Effector memory CD8-positive, alpha-beta T cell (primary cell): Measurements from ENCODE around the gene RHOG.

Experiments
- ATAC-seq: fragments of 150-1000 bp; cut with Tn5 transposase; replicated peaks from 2 replicates; pipeline ENCODE4 v1.10.0; 2021; ENCODE audit warnings: mild to moderate bottlenecking, moderate library complexity
- DNase-seq, 3 experiments: peaks; one replicate each; pipeline ENCODE4 v3.0.0; 2021
- H3K27ac Mint-ChIP-seq, 2 donors: one replicate each; pipeline ENCODE4 v1.8.0; 2022; ENCODE audit warnings: mild to moderate bottlenecking in 2 of 2, mixed read lengths in 2 of 2, moderate library complexity in 2 of 2
- H3K27me3 Mint-ChIP-seq, 2 donors: one replicate each; pipeline ENCODE4 v1.8.0; 2022; ENCODE audit warnings: mixed read lengths in 2 of 2
- H3K36me3 Mint-ChIP-seq: one replicate; pipeline ENCODE4 v1.8.0; 2022; ENCODE audit warnings: mild to moderate bottlenecking, moderate library complexity, mixed read lengths; ENCODE audit not compliant: insufficient read depth
- H3K4me1 Mint-ChIP-seq, 2 donors: one replicate each; pipeline ENCODE4 v1.8.0; 2022; ENCODE audit warnings: low read depth in 2 of 2, mixed read lengths in 2 of 2
- H3K4me3 Mint-ChIP-seq, 2 donors: one replicate each; pipeline ENCODE4 v1.8.0; 2022; ENCODE audit warnings: mild to moderate bottlenecking in 2 of 2, mixed read lengths in 2 of 2, moderate library complexity in 2 of 2
- H3K9me3 Mint-ChIP-seq, 2 donors: one replicate each; pipeline ENCODE4 v1.8.0; 2022; ENCODE audit warnings: mixed read lengths in 2 of 2

The RHOG gene

DNA sequence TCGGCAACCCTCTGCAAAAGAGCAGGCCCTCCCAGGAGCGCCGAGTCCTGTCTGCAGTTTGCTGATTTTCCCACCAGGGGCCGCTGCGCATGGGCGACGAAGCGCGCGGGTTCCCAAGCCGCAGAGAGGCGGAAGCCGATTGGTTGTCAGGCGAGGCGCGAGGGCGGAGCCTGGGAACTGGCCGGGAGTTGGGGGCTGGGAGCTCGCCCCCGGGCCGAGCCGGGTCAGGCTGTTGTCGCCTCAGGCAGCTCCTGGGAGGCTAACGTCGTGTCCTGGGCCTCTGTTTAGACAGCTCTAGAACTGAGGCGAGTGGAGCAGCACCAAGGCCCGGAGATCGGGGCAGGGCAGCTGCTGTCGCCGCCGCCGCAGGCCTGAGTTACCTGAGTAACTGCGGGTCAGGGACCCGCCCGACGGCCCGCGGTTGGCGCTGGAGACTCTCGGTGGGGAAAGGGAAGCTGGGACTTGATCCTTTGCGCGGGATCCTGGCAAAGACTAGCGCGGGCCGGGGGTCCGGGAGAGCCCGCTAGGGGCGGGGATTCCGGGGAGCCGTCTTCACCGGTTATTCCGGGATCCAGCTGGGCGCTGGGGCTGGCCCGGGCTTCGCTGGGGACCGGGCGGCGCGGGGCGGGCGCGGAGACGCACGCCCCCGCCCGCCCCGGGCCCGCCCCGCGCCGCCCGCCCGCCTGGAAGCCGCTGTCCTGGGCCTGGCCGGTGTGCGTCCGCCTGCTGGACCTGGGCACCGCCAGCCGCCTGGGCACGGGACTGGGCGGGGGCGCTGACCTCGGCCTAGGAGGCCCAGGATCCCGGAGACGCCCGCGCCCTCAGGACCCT, 14.4 kb upstream of the RHOG start, which contains the start of gene STIM1:
TSS of gene STIM1 (plus strand) at position 688 of the 831 bp plus-strand sequence. CDS start 607 bp downstream, outside the sequence.
- H3K27ac Mint-ChIP-seq = peak within 1 kb of the TSS; percentile 96 to 99
- H3K27me3 Mint-ChIP-seq = no peaks in the 10 kb centered on the region
- H3K4me1 Mint-ChIP-seq = peaks cover 47 to 61% of the 10 kb centered on the region in 2 donors
- no peaks in the 10 kb centered on the region for H3K9me3 Mint-ChIP-seq
- peak within 1 kb of the TSS; percentile 98 to 99 for H3K4me3 Mint-ChIP-seq
- peaks cover 25% of the 10 kb centered on the region for H3K36me3 Mint-ChIP-seq
- ATAC-seq = peak; percentile 78
- peak; percentile 98 to 99 (median 99) for DNase-seq

DNA sequence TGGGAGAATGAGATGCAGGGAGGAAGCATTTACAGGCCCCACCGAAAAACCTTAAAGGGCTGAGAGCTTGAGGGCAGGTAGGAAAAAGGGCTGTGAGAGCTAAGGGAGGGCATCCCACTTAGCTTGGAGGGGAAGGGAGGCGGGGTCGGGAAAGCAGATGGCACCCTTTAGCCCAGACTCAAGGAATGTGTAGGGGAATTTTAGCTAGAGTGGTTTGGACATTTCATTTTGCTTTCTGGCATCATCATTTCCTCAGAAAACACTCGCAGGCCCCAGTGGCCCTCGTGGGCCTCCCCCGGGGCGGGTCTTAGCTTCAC, 13.9 kb upstream of the RHOG start:
- H3K4me1 Mint-ChIP-seq = peaks cover 45 to 55% of the 10 kb centered on the region in 2 donors
- H3K36me3 Mint-ChIP-seq = peaks cover 22% of the 10 kb centered on the region
- DNase-seq = peak in 1 of 3 experiments; percentile 55
- H3K27me3 Mint-ChIP-seq = no peaks in the 10 kb centered on the region
- no peak for ATAC-seq
- peak overlapping the region; percentile 96 to 99 for H3K27ac Mint-ChIP-seq
- peak overlapping the region; percentile 98 to 99 for H3K4me3 Mint-ChIP-seq
- no peaks in the 10 kb centered on the region for H3K9me3 Mint-ChIP-seq

DNA sequence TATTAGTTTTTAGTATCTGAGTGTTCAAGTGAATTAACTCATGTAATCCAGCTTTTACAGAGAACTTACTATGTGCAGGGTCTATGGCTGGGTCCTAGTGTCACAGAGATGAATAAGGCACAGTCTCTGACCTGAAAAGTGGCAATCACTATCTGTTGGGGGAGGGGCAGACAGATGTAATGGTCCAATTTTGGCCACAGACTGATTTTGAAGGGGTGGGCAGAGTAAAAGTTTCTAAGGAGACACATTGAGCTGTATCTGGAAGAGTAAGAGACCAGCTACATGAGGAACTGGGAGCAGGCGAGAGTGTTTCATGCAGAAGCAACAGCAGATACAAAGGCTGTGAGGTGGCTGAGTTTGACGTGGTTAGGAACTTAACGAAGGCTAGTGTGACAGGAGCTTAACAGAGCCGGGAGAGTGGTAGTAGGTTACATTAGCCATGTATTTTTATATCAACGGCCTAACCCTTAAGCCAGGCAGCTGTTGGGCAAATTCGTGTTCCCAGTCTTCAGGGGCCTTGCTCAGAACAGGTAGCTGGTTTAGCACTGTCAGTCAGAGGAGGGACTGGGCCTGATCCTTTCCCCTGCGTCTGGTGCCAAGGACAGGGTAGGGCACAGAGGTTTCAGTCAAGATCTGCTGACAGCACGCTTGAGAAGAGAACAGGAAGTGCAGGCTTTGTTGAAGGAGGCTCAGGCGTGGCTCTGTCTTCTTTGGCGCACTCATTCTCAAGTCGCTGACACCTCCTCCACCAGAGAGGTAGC, 13.3 kb upstream of the RHOG start:
- Mint-ChIP-seq H3K4me1 (peaks cover 44 to 55% of the 10 kb centered on the region in 2 donors), H3K27me3 (no peaks in the 10 kb centered on the region), H3K27ac (peak overlapping the region; percentile 96 to 99), H3K36me3 (peaks cover 21% of the 10 kb centered on the region), H3K9me3 (no peaks in the 10 kb centered on the region), H3K4me3 (peak overlapping the region; percentile 98 to 99)
- DNase-seq (peak in 2 of 3 experiments; percentile 58 to 67), ATAC-seq (peak; percentile 60)

DNA sequence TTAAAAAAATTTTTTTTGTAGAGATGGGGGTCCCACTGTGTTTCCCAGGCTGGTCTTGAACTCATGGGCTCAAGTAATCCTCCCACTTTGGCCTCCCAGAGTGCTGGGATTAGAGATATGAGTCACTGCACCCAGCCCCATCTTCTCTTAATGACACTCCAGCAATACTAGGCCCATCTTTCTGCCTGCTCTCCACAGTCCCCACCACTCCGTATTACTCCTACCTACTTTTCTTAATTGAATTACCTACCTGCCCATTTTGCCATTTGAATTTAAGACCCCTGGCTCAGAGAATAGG, 12.7 kb upstream of the RHOG start:
- no peaks in the 10 kb centered on the region for H3K9me3 Mint-ChIP-seq
- peak overlapping the region; percentile 98 to 99 for H3K4me3 Mint-ChIP-seq
- no peak for ATAC-seq
- H3K36me3 Mint-ChIP-seq = peaks cover 21% of the 10 kb centered on the region
- DNase-seq = no peak
- H3K27ac Mint-ChIP-seq = peak overlapping the region; percentile 96 to 99
- no peaks in the 10 kb centered on the region for H3K27me3 Mint-ChIP-seq
- peaks cover 41 to 52% of the 10 kb centered on the region in 2 donors for H3K4me1 Mint-ChIP-seq

DNA sequence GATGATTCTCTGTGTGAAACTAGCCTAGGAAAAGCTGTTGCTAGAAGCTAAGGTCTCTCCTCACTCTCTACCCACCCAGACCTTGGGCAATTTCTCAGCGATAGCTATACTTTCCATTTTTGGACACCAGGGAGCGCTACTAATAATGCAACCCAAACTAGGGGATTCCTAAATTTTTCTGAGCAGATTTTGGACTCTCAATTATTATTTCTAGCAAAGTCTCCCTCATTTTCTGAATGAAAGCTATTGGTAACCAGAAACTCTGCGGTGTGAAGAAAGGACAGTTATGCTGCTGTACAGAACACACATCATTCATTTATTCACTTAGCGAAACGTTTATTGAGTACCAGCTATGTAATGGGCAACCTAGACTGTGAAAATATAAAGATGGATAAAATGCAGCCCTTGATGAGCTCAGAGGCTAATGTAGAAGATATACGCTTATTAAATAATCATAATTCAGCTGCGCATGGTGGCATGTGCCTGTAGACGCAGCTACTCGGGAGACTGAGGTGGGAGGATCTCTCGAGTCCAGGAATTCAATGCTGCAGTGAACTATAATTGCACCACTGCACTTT, 8.6 kb upstream of the RHOG start:
- peak; percentile 83 for ATAC-seq
- no peak overlapping the region for H3K27ac Mint-ChIP-seq
- no peaks in the 10 kb centered on the region for H3K9me3 Mint-ChIP-seq
- H3K36me3 Mint-ChIP-seq = peaks cover 3% of the 10 kb centered on the region
- H3K4me3 Mint-ChIP-seq = no peak overlapping the region
- H3K4me1 Mint-ChIP-seq = peaks cover 15 to 27% of the 10 kb centered on the region in 2 donors
- no peaks in the 10 kb centered on the region for H3K27me3 Mint-ChIP-seq
- peak; percentile 62 to 70 (median 68) for DNase-seq

DNA sequence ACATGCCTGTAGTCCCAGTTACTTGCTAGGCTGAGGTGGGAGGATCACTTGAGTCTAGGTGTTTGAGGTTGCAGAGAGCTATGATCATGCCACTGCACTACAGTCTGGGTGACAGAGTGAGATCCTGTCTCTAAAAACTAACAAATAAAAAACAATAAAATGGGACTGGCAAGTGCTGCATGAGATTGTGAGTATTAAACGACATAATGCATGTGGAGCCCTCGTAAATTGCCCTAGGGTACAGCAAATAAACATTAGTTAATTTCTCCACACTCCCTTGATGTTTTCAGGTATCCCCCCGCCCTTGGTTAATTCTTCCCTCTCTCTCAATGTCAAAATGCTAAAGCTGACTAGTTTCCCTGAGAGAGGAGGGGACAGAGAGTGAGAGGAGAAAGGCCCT, 4.9 kb upstream of the RHOG start:
- DNase-seq = no peak
- Mint-ChIP-seq H3K27ac (no peak overlapping the region), H3K9me3 (no peaks in the 10 kb centered on the region), H3K4me1 (peaks cover 7 to 8% of the 10 kb centered on the region in 2 donors), H3K36me3 (peaks cover 18% of the 10 kb centered on the region), H3K4me3 (no peak overlapping the region), H3K27me3 (no peaks in the 10 kb centered on the region)
- no peak for ATAC-seq

DNA sequence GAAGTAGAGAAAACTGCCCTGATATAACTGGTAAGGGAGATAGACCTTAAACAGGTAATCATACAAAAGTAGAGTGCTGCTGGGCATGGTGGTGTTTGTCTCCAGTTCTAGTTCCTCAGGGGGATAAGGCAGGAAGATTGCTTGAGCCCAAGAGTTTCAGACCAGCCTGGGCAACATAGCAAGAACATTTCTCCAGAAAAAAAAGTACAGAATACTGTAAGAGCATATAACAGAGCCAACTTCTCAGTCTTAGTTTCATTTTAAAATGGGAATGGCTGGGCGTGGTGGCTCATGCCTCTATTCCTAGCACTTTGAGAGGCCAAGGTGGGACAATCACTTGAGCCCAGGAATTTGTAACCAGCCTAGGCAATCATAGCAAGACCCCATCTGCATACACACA, 4.5 kb upstream of the RHOG start:
- no peaks in the 10 kb centered on the region for H3K9me3 Mint-ChIP-seq
- no peaks in the 10 kb centered on the region for H3K27me3 Mint-ChIP-seq
- peaks cover 7 to 8% of the 10 kb centered on the region in 2 donors for H3K4me1 Mint-ChIP-seq
- no peak overlapping the region for H3K4me3 Mint-ChIP-seq
- no peak overlapping the region for H3K27ac Mint-ChIP-seq
- DNase-seq (no peak), ATAC-seq (no peak)
- peaks cover 23% of the 10 kb centered on the region for H3K36me3 Mint-ChIP-seq

DNA sequence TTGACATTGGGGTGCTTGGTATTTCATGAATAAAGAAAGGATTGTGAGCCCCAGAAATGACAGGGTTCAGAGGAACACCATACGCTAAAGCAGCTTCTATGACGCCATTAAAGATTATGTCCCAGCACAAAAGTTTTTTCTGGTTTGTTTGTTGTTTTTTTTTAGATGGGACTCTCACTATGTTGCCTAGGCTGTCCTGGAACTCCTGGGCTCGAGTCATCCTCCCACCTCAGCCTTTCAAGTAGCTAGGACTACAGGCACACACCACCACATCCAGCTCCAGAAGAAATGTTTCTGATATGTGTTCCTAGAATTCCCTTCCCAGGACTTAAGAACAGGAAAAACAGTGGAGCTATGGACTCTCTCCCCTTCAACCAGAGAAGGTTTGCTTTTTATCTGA, 2.6 kb upstream of the RHOG start:
- Mint-ChIP-seq H3K27me3 (no peaks in the 10 kb centered on the region), H3K27ac (peak overlapping the region in 1 of 2 donors; percentile 23), H3K4me1 (peaks cover 16 to 19% of the 10 kb centered on the region in 2 donors), H3K36me3 (peaks cover 39% of the 10 kb centered on the region), H3K9me3 (no peaks in the 10 kb centered on the region), H3K4me3 (no peak overlapping the region)
- DNase-seq (no peak), ATAC-seq (no peak)

DNA sequence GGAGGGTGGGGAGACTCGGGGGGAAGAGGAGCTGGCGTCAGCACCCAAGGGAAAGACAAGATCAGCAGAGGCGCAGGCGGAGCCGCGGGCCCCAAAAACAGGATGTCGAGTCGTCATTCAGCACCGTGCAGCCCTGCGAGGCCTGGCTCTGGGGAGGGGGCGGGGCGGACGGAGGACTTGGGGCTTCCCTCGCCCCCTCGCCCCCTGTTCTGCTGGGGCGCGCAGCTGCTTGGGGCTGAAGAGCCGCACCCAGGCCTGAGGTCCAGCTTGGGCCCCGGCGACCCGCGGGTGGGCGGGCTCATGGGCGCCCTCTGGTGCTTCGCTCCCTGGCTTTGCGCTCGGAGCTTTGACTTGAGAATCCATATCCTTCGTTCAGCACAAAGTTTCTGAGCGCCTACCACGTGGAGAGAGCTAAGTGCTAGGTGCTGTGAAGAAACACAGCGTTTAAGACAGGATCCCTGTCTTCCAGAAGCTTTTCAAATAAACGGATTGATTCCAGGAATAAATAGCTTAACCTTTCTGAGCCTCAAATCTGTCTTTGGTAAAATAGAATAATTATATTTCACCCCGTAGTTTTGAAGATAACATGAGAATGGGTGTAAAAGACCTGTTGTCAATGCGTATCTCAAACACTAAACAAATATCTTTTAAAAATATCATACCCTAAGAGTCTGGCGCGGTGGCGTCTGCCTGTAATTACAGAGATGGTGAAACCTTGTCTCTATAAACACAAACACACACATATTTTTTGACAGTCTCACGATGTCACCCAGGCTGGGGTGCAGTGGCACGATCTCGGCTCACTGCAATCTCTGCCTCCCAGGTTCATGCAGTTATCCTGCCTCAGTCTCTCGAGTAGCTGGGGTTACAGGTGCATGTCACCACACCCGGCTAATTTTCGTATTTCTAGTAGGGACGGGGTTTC, 929 bp upstream of the RHOG start:
- Mint-ChIP-seq H3K36me3 (peaks cover 49% of the 10 kb centered on the region), H3K9me3 (no peaks in the 10 kb centered on the region), H3K27ac (peak overlapping the region; percentile 94 to 95), H3K27me3 (no peaks in the 10 kb centered on the region), H3K4me1 (peaks cover 32 to 33% of the 10 kb centered on the region in 2 donors), H3K4me3 (peak overlapping the region; percentile 88)
- DNase-seq (peak; percentile 88 to 90 (median 88)), ATAC-seq (peak; percentile 74)

DNA sequence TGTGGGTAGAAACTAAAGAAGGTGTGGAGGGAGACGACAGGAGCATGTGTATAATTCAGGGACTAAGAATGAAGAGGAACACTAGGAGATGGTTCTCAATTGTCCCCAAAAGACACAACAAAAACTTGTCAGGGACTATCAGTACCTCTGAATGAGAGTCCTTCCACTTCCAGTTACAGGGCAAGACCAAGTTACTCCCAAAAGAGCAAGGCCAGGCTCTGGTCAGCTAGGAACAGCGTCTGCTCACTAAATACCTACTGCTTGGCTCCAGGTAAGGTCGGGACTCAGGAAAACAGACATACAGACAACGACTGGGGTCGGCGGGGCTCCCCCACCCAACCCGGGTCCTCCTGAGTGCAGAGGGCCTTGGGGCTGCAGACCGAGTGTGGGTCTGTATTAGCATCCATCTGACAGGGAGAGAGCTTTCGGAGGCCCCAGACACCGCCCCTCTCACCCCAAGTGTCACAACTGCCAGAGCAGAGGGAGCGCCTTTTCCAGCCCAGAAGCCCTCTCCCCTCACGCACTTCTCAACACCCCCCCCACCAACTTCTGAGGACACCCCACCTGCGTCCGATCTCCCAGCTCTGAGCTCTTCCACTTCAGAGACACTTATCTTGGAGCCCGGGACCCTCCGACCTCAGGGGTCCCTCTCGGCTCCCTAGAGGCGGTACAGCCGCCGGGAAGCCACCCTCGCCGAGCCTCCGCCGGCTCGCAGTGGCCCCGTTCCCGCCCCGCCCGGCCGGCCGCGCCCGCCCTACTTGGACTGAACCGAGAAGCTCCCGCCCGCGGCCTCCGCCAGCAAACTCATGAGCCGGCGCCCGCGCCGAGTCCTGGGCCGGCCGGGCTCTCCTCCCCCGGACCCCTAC, 522 bp downstream of the RHOG start:
- Mint-ChIP-seq H3K36me3 (peaks cover 59% of the 10 kb centered on the region), H3K27ac (peak overlapping the region; percentile 94 to 95), H3K27me3 (no peaks in the 10 kb centered on the region), H3K4me3 (peak overlapping the region; percentile 88), H3K9me3 (no peaks in the 10 kb centered on the region), H3K4me1 (peaks cover 38 to 46% of the 10 kb centered on the region in 2 donors)
- DNase-seq (peak in 1 of 3 experiments; percentile 22), ATAC-seq (no peak)

DNA sequence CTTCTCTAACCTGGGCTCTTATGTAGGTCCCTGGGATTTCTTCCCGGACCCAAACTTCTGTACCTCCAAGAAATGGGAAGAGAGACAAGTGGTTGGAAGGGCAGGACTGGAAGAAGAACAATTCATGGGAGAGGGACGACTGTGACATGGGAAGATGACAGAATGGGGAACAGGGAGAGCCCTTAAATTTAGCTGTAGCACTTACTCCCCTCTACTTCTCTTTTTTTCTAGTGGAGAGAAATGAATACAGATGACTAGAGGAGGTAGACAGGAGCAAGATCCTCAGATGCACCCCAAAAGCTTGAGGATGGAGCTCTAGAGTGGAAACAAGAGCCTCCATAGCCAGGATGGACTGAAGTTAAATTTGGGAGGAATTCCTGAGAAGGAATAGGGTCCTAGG, 2.3 kb downstream of the RHOG start:
- Mint-ChIP-seq H3K4me1 (peaks cover 56 to 63% of the 10 kb centered on the region in 2 donors), H3K27me3 (no peaks in the 10 kb centered on the region), H3K4me3 (peak overlapping the region; percentile 88), H3K9me3 (no peaks in the 10 kb centered on the region), H3K27ac (peak overlapping the region; percentile 94 to 95), H3K36me3 (peaks cover 72% of the 10 kb centered on the region)
- DNase-seq = no peak
- ATAC-seq = no peak

DNA sequence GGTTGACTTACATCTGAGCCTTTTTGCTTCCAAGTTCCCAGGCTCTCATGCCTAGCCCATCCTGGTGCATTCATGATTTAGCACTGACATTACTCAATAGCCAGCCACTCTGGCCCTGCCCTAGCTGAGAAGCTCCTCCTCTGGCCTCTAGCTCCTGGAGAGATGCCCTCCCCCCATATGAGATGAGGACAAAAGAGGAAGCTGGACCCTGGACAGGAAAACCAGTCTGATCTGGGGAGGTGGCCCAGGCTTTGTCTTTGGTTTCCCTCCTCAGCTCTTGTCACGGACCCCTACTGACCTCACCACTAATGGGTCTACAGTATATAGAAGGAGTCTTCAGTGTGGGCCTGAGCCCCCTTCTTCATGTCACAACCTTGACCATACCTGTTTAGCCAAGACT, 3.0 kb downstream of the RHOG start:
- no peaks in the 10 kb centered on the region for H3K27me3 Mint-ChIP-seq
- H3K4me3 Mint-ChIP-seq = peak overlapping the region; percentile 88
- peak overlapping the region; percentile 94 to 95 for H3K27ac Mint-ChIP-seq
- H3K9me3 Mint-ChIP-seq = no peaks in the 10 kb centered on the region
- DNase-seq (no peak), ATAC-seq (no peak)
- H3K36me3 Mint-ChIP-seq = peaks cover 79% of the 10 kb centered on the region
- peaks cover 62 to 70% of the 10 kb centered on the region in 2 donors for H3K4me1 Mint-ChIP-seq
